HepG2 (cell line): ENCODE measurements around the gene SFI1. TPM values are rescaled to one million over a fixed set of nuclear protein-coding genes. Genes with fewer than 3 reads are reported as not detected.

Experiments used
- ATF7 ChIP-seq, 2 experiments: fragments of 450-650 bp in 1 of 2; sonication (generic) in 1 of 2; formaldehyde crosslinking in 1 of 2; IDR thresholded peaks; 2 replicates each; pipeline versions ENCODE4 v1.4.0 to v1.6.1; 2016 to 2020; ENCODE audit warnings: antibody characterized with exemption in 1 of 2, mild to moderate bottlenecking in 1 of 2, missing genetic modification reagents in 1 of 2
- CREB1 ChIP-seq, 2 experiments: fragments of 450-650 bp in 1 of 2; IDR thresholded peaks; 2 replicates each; pipeline ENCODE4 v1.6.1; 2016 to 2017; ENCODE audit warnings: control low read depth in 1 of 2, mild to moderate bottlenecking in 1 of 2, missing compliant biosample characterization in 1 of 2, missing genetic modification characterization in 1 of 2
- CREM ChIP-seq, 2 experiments: sonication (generic) in 1 of 2; formaldehyde crosslinking in 1 of 2; IDR thresholded peaks; 2 replicates each; pipeline versions ENCODE4 v1.4.0 to v1.6.1; 2016 to 2020; ENCODE audit warnings: antibody characterized with exemption in 1 of 2, mild to moderate bottlenecking in 1 of 2, missing genetic modification reagents in 1 of 2
- DDIT3 ChIP-seq: sonication (generic); formaldehyde crosslinking; IDR thresholded peaks from 2 replicates; pipeline ENCODE4 v1.4.0; 2020; ENCODE audit warnings: mild to moderate bottlenecking, missing genetic modification reagents
- E2F5 ChIP-seq: sonication (generic); formaldehyde crosslinking; conservative IDR thresholded peaks from 2 replicates; pipeline ENCODE4 v1.4.0; 2020; ENCODE audit warnings: missing genetic modification reagents
- GATAD1 ChIP-seq: IDR thresholded peaks from 2 replicates; pipeline ENCODE4 v1.6.1; 2016; ENCODE audit warnings: missing genetic modification reagents, missing compliant biosample characterization
- HNRNPUL1 ChIP-seq: fragments of 200-400 bp; formaldehyde crosslinking; IDR thresholded peaks from 2 replicates; pipeline ENCODE4 v1.6.1; 2017; ENCODE audit warnings: low read depth, mild to moderate bottlenecking, low read length, moderate library complexity
- MAFG ChIP-seq: sonication (generic); formaldehyde crosslinking; IDR thresholded peaks from 2 replicates; pipeline ENCODE4 v1.5.1; 2020; ENCODE audit warnings: mild to moderate bottlenecking, missing genetic modification reagents
- NFKB2 ChIP-seq: sonication (generic); formaldehyde crosslinking; IDR thresholded peaks from 2 replicates; pipeline ENCODE4 v1.4.0; 2020; ENCODE audit warnings: missing genetic modification reagents, borderline replicate concordance
- NR3C1 ChIP-seq: sonication (generic); formaldehyde crosslinking; IDR thresholded peaks from 2 replicates; pipeline ENCODE4 v1.4.0; 2020; ENCODE audit warnings: missing genetic modification reagents
- RELA ChIP-seq: sonication (generic); formaldehyde crosslinking; IDR thresholded peaks from 2 replicates; pipeline ENCODE4 v1.4.0; 2020; ENCODE audit warnings: missing genetic modification reagents
- SIN3B ChIP-seq: fragments of 150-350 bp; IDR thresholded peaks from 2 replicates; pipeline ENCODE4 v1.6.1; 2014; ENCODE audit warnings: low read length
- TFE3 ChIP-seq: IDR thresholded peaks from 2 replicates; pipeline ENCODE4 v1.6.1; 2016
- TRIM24 ChIP-seq: sonication (generic); formaldehyde crosslinking; IDR thresholded peaks from 2 replicates; pipeline ENCODE4 v1.8.0; 2022; ENCODE audit warnings: mild to moderate bottlenecking, missing genetic modification reagents
- ZBTB38 ChIP-seq: sonication (generic); formaldehyde crosslinking; IDR thresholded peaks from 2 replicates; pipeline ENCODE4 v1.5.1; 2020; ENCODE audit warnings: mild to moderate bottlenecking, missing genetic modification reagents
- ZNF558 ChIP-seq: sonication (generic); formaldehyde crosslinking; IDR thresholded peaks from 2 replicates; pipeline ENCODE4 v1.9.0; 2022; ENCODE audit warnings: mild to moderate bottlenecking, missing genetic modification reagents, borderline replicate concordance
- ZNF562 ChIP-seq: sonication (generic); formaldehyde crosslinking; IDR thresholded peaks from 2 replicates; pipeline ENCODE4 v1.8.0; 2022; ENCODE audit warnings: missing genetic modification reagents, borderline replicate concordance
- ZNF879 ChIP-seq: sonication (generic); formaldehyde crosslinking; IDR thresholded peaks from 2 replicates; pipeline ENCODE4 v1.8.1; 2023; ENCODE audit warnings: missing genetic modification reagents
- ZSCAN9 ChIP-seq: IDR thresholded peaks from 2 replicates; pipeline ENCODE4 v1.6.1; 2016; ENCODE audit warnings: borderline replicate concordance
- polyA plus RNA-seq, 8 experiments: library from polyadenylated mRNA; depleted of rRNA in 3 of 8; stranded (reverse) in 7 of 8; unstranded in 1 of 8; fragments of >200 nt; fragmentation: Illumina TruSeq in 4 of 8; extraction: Trizol in 4 of 8; gene quantifications; 2 replicates each; pipeline versions ENCODE4 v1.2.1 to v1.2.3, GENCODE V29; 2011 to 2016; ENCODE audit warnings: low read depth in 4 of 8, missing spikeins in 1 of 8, mixed read lengths in 1 of 8; ENCODE audit not compliant: insufficient read depth in 1 of 8
- total RNA-seq, 5 experiments: library from RNA; depleted of rRNA; stranded (reverse); fragments of >200 nt; fragmentation: Illumina TruSeq; extraction: Trizol; gene quantifications; 2 replicates each; pipeline ENCODE4 v1.2.3, GENCODE V29; 2016; ENCODE audit warnings: low read depth in 1 of 5
- TF ChIP-seq, protein P1 (sequence below): sonication (generic); formaldehyde crosslinking; IDR thresholded peaks from 2 replicates; pipeline ENCODE4 v1.8.0; 2022; ENCODE audit warnings: mild to moderate bottlenecking, missing genetic modification reagents; ENCODE audit not compliant: insufficient replicate concordance
- TF ChIP-seq, protein P2 (sequence below): sonication (generic); formaldehyde crosslinking; IDR thresholded peaks from 2 replicates; pipeline ENCODE4 v1.4.0; 2020; ENCODE audit warnings: low read depth, mild to moderate bottlenecking, missing genetic modification reagents
- TF ChIP-seq, protein P3 (sequence below): sonication (generic); formaldehyde crosslinking; IDR thresholded peaks from 2 replicates; pipeline ENCODE4 v1.8.1; 2023; ENCODE audit warnings: missing genetic modification reagents, inconsistent platforms, borderline replicate concordance

SFI1 gene
- total and polyA plus RNA-seq, 2 of the 13 experiments (the other 11 are each of a cell fraction or from before 2014, with no cell fraction given): 20.5 to 40.1 TPM

- TF ChIP-seq ZSCAN9 (CRISPR knock-in tag) (no peak), ZBTB38 (CRISPR knock-in tag) (no peak), ZNF562 (CRISPR knock-in tag) (no peak), ZNF879 (CRISPR knock-in tag) (no peak), ZNF558 (CRISPR knock-in tag) (no peak), MAFG (CRISPR knock-in tag) (no peak), NFKB2 (CRISPR knock-in tag) (no peak), GATAD1 (CRISPR knock-in tag) (no peak), ATF7 (IDR thresholded peaks at IDR 0.05) (no peak), ATF7 (CRISPR knock-in tag; IDR thresholded peaks at IDR 0.05) (no peak), RELA (CRISPR knock-in tag) (no peak), CREM (IDR thresholded peaks at IDR 0.05) (no peak), CREM (CRISPR knock-in tag; IDR thresholded peaks at IDR 0.05) (no peak), SIN3B (no peak), E2F5 (CRISPR knock-in tag) (no peak), CREB1 (IDR thresholded peaks at IDR 0.05) (0 out of 2 replicates have a peak, but pooled peaks have one; percentile 10), CREB1 (CRISPR knock-in tag; IDR thresholded peaks at IDR 0.05) (peak; percentile 66), DDIT3 (CRISPR knock-in tag) (no peak), TFE3 (peak; percentile 50; the same call in 1 of the 2 replicates), HNRNPUL1 (no peak), TRIM24 (CRISPR knock-in tag) (no peak), NR3C1 (CRISPR knock-in tag) (no peak)
- TF ChIP-seq, protein P1, sequence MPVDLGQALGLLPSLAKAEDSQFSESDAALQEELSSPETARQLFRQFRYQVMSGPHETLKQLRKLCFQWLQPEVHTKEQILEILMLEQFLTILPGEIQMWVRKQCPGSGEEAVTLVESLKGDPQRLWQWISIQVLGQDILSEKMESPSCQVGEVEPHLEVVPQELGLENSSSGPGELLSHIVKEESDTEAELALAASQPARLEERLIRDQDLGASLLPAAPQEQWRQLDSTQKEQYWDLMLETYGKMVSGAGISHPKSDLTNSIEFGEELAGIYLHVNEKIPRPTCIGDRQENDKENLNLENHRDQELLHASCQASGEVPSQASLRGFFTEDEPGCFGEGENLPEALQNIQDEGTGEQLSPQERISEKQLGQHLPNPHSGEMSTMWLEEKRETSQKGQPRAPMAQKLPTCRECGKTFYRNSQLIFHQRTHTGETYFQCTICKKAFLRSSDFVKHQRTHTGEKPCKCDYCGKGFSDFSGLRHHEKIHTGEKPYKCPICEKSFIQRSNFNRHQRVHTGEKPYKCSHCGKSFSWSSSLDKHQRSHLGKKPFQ (CRISPR knock-in tag): no peak
- TF ChIP-seq, protein P2, sequence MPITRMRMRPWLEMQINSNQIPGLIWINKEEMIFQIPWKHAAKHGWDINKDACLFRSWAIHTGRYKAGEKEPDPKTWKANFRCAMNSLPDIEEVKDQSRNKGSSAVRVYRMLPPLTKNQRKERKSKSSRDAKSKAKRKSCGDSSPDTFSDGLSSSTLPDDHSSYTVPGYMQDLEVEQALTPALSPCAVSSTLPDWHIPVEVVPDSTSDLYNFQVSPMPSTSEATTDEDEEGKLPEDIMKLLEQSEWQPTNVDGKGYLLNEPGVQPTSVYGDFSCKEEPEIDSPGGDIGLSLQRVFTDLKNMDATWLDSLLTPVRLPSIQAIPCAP: no peak
- TF ChIP-seq, protein P3, sequence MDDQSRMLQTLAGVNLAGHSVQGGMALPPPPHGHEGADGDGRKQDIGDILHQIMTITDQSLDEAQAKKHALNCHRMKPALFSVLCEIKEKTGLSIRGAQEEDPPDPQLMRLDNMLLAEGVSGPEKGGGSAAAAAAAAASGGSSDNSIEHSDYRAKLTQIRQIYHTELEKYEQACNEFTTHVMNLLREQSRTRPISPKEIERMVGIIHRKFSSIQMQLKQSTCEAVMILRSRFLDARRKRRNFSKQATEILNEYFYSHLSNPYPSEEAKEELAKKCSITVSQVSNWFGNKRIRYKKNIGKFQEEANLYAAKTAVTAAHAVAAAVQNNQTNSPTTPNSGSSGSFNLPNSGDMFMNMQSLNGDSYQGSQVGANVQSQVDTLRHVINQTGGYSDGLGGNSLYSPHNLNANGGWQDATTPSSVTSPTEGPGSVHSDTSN: no peak
Observed at GRCh38 chr22:31646186-31647019, 150.1 kb downstream of the SFI1 start (continued).
